ENCODE results near the gene SETMAR. TPM values are rescaled to one million over a fixed set of nuclear protein-coding genes. Genes with fewer than 3 reads are reported as not detected.

The SETMAR gene
- total and polyA plus RNA-seq, 8 donors, result 4.1 to 11.7 (median 8.6) TPM

- DNase-seq, result no peak
These were observed 48.1 kb downstream of the SETMAR start for GRCh38 chr3:4351164-4351855.

DNA sequence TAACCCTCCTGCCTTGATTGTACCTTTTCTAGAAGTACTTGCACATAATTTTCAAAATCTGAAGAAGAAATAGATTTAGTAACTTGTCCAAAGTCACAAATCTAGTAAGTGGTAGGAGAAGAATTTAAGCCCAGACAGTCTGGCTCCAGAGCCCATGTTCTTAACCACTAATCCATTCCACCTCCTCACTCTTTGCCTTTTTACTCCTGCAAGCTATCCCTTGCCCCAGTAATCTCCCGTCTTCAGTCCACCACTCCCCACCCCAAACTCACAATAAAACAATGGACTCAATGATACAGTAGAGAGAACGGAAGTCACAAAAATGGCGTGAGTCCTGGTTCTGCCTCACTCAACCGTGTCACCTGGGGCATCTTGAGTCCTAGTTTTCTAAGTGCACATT, 48.7 kb downstream of the SETMAR start:
- Histone ChIP-seq H3K36me3 (no peaks in the 10 kb centered on the region), H3K27ac (no peak overlapping the region), H3K4me3 (no peak overlapping the region), H3K27me3 (no peaks in the 10 kb centered on the region), H3K4me1 (peaks cover 7 to 18% (median 13%) of the 10 kb centered on the region in 3 donors), H3K9me3 (no peaks in the 10 kb centered on the region)
- intact Hi-C loops (cut with DNase I), result loop anchor here in 1 of 3 donors (5.0 kb wide), 1 partner anchor 285 kb away; no protein-coding TSS in a partner anchor
- 89 to 95% methylated on average over 4 of the region's 4 CpGs for WGBS, 2 donors
- no peak for FAIRE-seq
- no peak for ATAC-seq
- DNase-seq, result no peak
- no peak for TF ChIP-seq CTCF (IDR thresholded peaks at IDR 0.05)

More at GRCh38 chr3:4351164-4351855, 48.1 kb downstream of the SETMAR start:
- FAIRE-seq (no peak), ATAC-seq (peak in 3 of 4 donors; percentile 23 to 54 (median 40))
- WGBS, 2 donors, result 50 to 51% methylated on average over 11 of the region's 11 CpGs
- peaks cover 7 to 13% (median 13%) of the 10 kb centered on the region in 3 donors for H3K4me1 ChIP-seq
- H3K36me3 ChIP-seq, result no peaks in the 10 kb centered on the region
- H3K27ac ChIP-seq, result no peak overlapping the region
- H3K9me3 ChIP-seq, result no peaks in the 10 kb centered on the region
- peak in 1 of 4 donors; percentile 2 for TF ChIP-seq CTCF (IDR thresholded peaks at IDR 0.05)
- intact Hi-C loops (cut with DNase I), result loop anchor here in 1 of 3 donors (5.0 kb wide), 1 partner anchor 286 kb away; no protein-coding TSS in a partner anchor
- H3K27me3 ChIP-seq, result no peaks in the 10 kb centered on the region
- H3K4me3 ChIP-seq, result peak overlapping the region in 1 of 4 donors; percentile 2

DNA sequence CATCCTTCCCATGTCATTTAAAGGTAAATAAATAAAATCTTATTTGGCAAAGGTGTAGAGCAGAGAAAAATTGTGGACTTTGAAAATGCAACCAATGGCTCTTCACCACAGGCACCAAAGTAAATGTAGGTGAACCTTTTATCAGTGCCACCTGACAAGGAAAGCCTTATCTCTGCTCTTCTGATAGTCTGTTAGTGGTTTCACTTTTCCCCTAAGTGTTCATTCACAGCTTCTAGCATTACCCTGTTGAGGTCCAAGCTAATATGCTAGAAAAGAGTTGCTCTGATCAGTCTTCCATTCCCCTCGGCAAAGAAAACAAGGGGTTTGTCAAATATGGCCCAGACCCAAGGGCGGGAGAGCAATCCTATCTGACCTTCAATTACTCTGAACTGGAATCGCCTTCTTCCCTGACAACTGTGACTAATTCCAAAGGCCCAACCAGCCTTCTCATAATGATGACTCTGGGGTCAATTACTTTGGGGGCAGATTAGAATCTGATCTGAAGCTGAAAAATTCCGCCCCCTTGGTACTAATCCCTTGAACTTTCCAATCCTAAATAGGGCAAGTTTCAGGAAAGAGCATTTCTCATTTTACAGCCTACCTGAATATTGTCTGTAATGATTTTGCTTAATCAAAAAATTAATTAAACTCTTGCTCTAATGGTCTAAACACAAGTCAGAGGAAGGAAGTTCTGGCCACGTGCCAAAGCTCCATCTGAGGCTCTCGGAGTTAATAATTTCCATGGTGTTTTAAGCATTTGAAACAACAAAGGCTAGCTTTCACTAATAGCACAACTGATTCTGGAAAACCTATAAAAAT, 52.4 kb downstream of the SETMAR start:
- no peak for TF ChIP-seq CTCF (IDR thresholded peaks at IDR 0.05)
- Histone ChIP-seq H3K4me3 (no peak overlapping the region), H3K36me3 (no peaks in the 10 kb centered on the region), H3K27ac (peak overlapping the region in 3 of 4 donors; percentile 20 to 71 (median 60)), H3K27me3 (no peaks in the 10 kb centered on the region), H3K4me1 (peaks cover 11 to 22% (median 21%) of the 10 kb centered on the region in 3 donors), H3K9me3 (no peaks in the 10 kb centered on the region)
- WGBS, 2 donors, result 16 to 19% methylated on average over 6 of the region's 6 CpGs
- ATAC-seq, result peak in 3 of 4 donors; percentile 56 to 70 (median 65)
- no peak for FAIRE-seq
- intact Hi-C loops (cut with DNase I), result no loop called here
- peak; percentile 11 to 82 (median 55) for DNase-seq

DNA sequence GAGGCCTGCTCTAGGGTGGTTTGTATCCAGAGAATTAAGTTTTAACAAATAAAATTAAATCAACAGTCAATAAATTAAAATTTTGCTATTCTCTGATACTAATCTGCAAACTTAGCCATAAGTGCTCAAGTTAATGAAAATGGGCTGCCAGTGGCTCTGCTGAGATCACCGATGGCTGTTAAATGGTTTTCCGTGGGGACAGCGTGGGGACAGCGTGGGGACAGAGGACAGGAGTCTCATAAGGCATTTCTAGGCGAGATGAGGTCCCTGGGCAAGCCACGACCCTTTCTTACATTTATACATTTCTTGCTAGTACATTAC, 53.0 kb downstream of the SETMAR start:
- intact Hi-C loops (cut with DNase I), result no loop called here
- no peaks in the 10 kb centered on the region for H3K27me3 ChIP-seq
- TF ChIP-seq CTCF (IDR thresholded peaks at IDR 0.05), result no peak
- H3K9me3 ChIP-seq, result no peaks in the 10 kb centered on the region
- no peak for ATAC-seq
- peak overlapping the region in 2 of 4 donors; percentile 60 to 71 for H3K27ac ChIP-seq
- peaks cover 17 to 28% (median 27%) of the 10 kb centered on the region in 3 donors for H3K4me1 ChIP-seq
- no peak for DNase-seq
- no peaks in the 10 kb centered on the region for H3K36me3 ChIP-seq
- WGBS, 2 donors, result 68 to 70% methylated on average over 6 of the region's 6 CpGs
- no peak for FAIRE-seq
- H3K4me3 ChIP-seq, result no peak overlapping the region
